Measurements from ENCODE around the gene LMBR1. TPM values are rescaled to one million over a fixed set of nuclear protein-coding genes. Genes with fewer than 3 reads are reported as not detected.
"Not testable (repeated sequence)": the region's sequence is repeated elsewhere in the genome, so short reads cannot be mapped to it uniquely, and the experiment has no call there.

Gene LMBR1
- total RNA-seq, 1 donor from 2014 or later, result 37.3 TPM

- peaks cover 13% of the 10 kb centered on the region for H3K27me3 Mint-ChIP-seq (ENCODE audit: low read depth)
- not testable (repeated sequence) for H3K36me3 Mint-ChIP-seq (ENCODE audit: low read depth); H3K4me1 Mint-ChIP-seq (ENCODE audit: low read depth); H3K4me3 Mint-ChIP-seq (ENCODE audit: unreplicated experiment); DNase-seq (ENCODE audit: low spot score); H3K27ac Mint-ChIP-seq (ENCODE audit: unreplicated experiment); H3K9me3 Mint-ChIP-seq (ENCODE audit: low read depth)
Measured at GRCh38 chr7:156920487-156921373, 27.7 kb upstream of the LMBR1 start.

- no peak for TF ChIP-seq CTCF (IDR thresholded peaks at IDR 0.05)
- no peak overlapping the region for H3K27ac Mint-ChIP-seq (ENCODE audit: unreplicated experiment)
- no peaks in the 10 kb centered on the region for H3K4me1 Mint-ChIP-seq (ENCODE audit: low read depth)
- H3K9me3 Mint-ChIP-seq (ENCODE audit: low read depth), result no peaks in the 10 kb centered on the region
- no peaks in the 10 kb centered on the region for H3K36me3 Mint-ChIP-seq (ENCODE audit: low read depth)
- H3K27me3 Mint-ChIP-seq (ENCODE audit: low read depth), result peaks cover 13% of the 10 kb centered on the region
- no peak overlapping the region for H3K4me3 Mint-ChIP-seq (ENCODE audit: unreplicated experiment)
- DNase-seq (ENCODE audit: low spot score), result no peak
Measured at GRCh38 chr7:156920076-156920475, 27.1 kb upstream of the LMBR1 start.

- no peak for TF ChIP-seq CTCF (IDR thresholded peaks at IDR 0.05)
- H3K4me1 Mint-ChIP-seq (ENCODE audit: low read depth), result no peaks in the 10 kb centered on the region
- H3K27ac Mint-ChIP-seq (ENCODE audit: unreplicated experiment), result no peak overlapping the region
- H3K36me3 Mint-ChIP-seq (ENCODE audit: low read depth), result no peaks in the 10 kb centered on the region
- H3K27me3 Mint-ChIP-seq (ENCODE audit: low read depth), result peaks cover 13% of the 10 kb centered on the region
- H3K4me3 Mint-ChIP-seq (ENCODE audit: unreplicated experiment), result no peak overlapping the region
- peaks cover under 1% of the 10 kb centered on the region for H3K9me3 Mint-ChIP-seq (ENCODE audit: low read depth)
- no peak for DNase-seq (ENCODE audit: low spot score)
Measured at GRCh38 chr7:156919132-156919713, 26.2 kb upstream of the LMBR1 start.

GRCh38 chr7:156918635-156919034, 25.7 kb upstream of the LMBR1 start:
- Mint-ChIP-seq H3K9me3 (ENCODE audit: low read depth) (peaks cover 3% of the 10 kb centered on the region), H3K27me3 (ENCODE audit: low read depth) (peaks cover 16% of the 10 kb centered on the region), H3K4me1 (ENCODE audit: low read depth) (no peaks in the 10 kb centered on the region), H3K4me3 (ENCODE audit: unreplicated experiment) (no peak overlapping the region), H3K36me3 (ENCODE audit: low read depth) (peaks cover 2% of the 10 kb centered on the region), H3K27ac (ENCODE audit: unreplicated experiment) (no peak overlapping the region)
- TF ChIP-seq CTCF (IDR thresholded peaks at IDR 0.05), result no peak
- DNase-seq (ENCODE audit: low spot score), result no peak

GRCh38 chr7:156909574-156910252, 16.7 kb upstream of the LMBR1 start:
- not testable (repeated sequence) for H3K36me3 Mint-ChIP-seq (ENCODE audit: low read depth); H3K27ac Mint-ChIP-seq (ENCODE audit: unreplicated experiment); H3K4me3 Mint-ChIP-seq (ENCODE audit: unreplicated experiment); H3K9me3 Mint-ChIP-seq (ENCODE audit: low read depth); H3K4me1 Mint-ChIP-seq (ENCODE audit: low read depth); DNase-seq (ENCODE audit: low spot score)
- H3K27me3 Mint-ChIP-seq (ENCODE audit: low read depth), result peaks cover 15% of the 10 kb centered on the region

- no peak for DNase-seq (ENCODE audit: low spot score)
- no peak for TF ChIP-seq CTCF (IDR thresholded peaks at IDR 0.05)
- peaks cover 8% of the 10 kb centered on the region for H3K4me1 Mint-ChIP-seq (ENCODE audit: low read depth)
- H3K4me3 Mint-ChIP-seq (ENCODE audit: unreplicated experiment), result no peak overlapping the region
- H3K27ac Mint-ChIP-seq (ENCODE audit: unreplicated experiment), result no peak overlapping the region
- H3K9me3 Mint-ChIP-seq (ENCODE audit: low read depth), result no peaks in the 10 kb centered on the region
- H3K27me3 Mint-ChIP-seq (ENCODE audit: low read depth), result peaks cover 11% of the 10 kb centered on the region
- peaks cover 5% of the 10 kb centered on the region for H3K36me3 Mint-ChIP-seq (ENCODE audit: low read depth)
Measured at GRCh38 chr7:156907656-156908055, 14.7 kb upstream of the LMBR1 start.
